ENCODE results near the gene RNASEH2C.
"Not testable (repeated sequence)": the region's sequence is repeated elsewhere in the genome, so short reads cannot be mapped to it uniquely, and the experiment has no call there.

Gene RNASEH2C

DNA sequence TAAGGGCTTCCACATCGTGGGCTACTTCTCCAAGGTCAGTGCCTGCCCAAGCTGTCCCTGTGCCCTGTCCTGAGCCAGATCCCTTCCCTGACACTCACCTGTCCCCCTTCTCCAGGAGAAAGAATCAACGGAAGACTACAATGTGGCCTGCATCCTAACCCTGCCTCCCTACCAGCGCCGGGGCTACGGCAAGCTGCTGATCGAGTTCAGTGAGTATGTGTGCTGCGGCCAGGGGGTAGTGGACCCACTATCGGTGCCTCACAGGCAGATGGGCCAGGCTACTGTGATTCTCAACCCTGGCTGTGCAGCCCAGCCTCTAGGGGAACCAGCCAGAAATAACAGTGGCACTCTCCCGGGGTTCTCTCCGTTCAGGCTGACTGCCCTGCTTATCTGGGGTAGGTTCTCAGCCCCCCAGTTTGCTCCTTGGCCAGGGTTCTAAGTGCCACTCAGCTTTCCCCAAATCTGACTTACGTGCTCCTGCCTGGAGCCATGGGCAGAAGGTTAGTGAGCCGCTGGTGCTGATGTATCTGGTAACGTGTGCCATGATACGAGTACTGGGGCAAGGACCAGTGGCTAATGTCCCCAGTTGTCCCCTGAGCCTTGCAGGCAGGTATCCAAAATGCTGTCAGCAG, 3.7 kb downstream of the RNASEH2C start:
- DNase-seq (ENCODE audit: low read depth in 2 of 2): no peak

DNA sequence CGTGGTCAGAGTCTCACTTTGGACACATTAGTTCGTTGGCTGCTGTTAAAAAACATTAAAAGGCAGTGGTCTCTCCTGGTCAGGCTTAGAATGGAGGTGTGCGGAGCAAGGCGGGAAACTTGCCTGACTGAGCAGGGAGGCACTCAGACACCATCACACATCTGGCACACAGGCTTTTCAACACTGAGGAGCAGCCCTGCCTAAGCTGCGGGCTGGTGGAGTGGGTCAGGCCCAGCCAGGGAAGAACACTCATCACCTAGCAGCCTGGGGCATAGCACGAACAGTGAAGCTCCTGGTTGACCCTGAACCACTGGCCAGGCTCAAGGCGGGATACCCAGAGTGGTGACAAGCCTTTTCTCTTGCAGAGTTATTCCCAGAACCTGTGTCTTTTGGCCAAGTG, 4.3 kb downstream of the RNASEH2C start:
- DNase-seq (ENCODE audit: low read depth in 2 of 2): no peak

GRCh38 chr11:65714433-65714832, 6.2 kb downstream of the RNASEH2C start:
- no peak for DNase-seq (ENCODE audit: low read depth in 2 of 2)

DNA sequence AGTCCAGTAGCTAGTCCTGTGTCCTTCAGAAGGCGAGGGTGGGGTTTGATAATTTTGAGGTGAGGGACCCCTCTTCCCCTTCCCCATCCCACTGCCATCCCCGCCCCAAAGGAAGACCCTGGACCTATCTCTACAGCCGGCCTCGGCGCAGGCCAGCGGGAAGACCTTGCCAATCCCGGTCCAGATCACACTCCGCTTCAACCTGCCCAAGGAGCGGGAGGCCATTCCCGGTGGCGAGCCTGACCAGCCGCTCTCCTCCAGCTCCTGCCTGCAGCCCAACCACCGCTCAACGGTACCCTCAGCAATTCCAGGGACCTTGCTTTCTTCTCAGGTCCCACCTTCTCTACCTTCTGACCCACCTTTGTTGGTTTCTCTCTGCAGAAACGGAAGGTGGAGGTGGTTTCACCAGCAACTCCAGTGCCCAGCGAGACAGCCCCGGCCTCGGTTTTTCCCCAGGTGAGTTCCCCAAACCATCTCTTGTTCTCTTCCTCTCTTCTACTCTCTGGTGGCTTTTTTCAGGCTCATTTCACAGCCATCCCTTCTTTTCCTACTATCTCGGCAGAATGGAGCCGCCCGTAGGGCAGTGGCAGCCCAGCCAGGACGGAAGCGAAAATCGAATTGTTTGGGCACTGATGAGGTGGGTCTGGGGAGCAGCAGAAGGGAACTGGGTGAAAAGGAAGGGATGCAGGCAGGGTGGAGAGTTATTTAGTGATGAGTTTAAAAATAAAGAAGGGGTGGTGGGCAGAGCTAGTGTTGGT, 7.2 kb downstream of the RNASEH2C start:
- no peak for DNase-seq (ENCODE audit: low read depth in 2 of 2)

DNA sequence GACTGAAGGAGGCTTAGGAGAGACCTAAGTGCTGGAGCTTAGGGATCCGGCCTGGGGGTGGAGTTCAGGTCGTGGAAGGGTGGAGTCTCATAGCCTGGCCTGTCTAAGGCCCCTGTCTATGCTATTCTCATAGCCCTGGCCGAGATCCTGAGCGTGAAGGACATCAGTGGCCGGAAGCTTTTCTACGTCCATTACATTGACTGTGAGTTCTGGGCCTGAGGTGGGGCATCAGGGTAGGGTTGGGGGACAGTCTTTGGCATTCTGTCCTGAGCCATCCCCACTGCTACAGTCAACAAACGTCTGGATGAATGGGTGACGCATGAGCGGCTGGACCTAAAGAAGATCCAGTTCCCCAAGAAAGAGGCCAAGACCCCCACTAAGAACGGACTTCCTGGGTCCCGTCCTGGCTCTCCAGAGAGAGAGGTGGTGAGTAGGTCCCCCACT, 7.9 kb downstream of the RNASEH2C start:
- no peak for DNase-seq (ENCODE audit: low read depth in 2 of 2)

GRCh38 chr11:65711785-65712632, 8.6 kb downstream of the RNASEH2C start, which contains the start of gene KAT5:
Gene KAT5 (plus strand): TSS chr11:65712252. CDS start chr11:65712268, 16 bp downstream.
- peak; percentile 95 to 96 for DNase-seq (ENCODE audit: low read depth in 2 of 2)

DNA sequence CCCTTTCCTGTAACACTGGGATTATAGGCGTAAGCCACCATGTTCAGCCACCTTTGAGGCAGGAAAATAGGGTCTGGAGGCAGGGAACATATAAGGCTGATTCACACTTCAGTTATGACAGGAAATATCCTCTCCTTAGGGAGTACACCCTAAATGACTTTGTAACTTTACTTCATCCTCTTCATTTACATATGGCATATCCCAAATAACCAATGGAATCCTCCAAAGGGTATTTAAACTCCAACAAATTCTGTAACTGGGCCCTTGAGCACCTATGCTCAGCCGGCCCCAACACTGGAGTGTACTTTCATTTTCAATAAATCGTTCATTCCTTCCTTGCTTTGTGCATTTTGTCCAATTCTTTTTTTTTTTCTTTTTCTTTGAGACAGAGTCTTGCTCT, 10.2 kb downstream of the RNASEH2C start:
- DNase-seq (ENCODE audit: low read depth in 2 of 2): no peak

GRCh38 chr11:65709661-65710060, 10.9 kb downstream of the RNASEH2C start:
- DNase-seq (ENCODE audit: low read depth in 2 of 2): no peak

GRCh38 chr11:65708451-65708850, 12.1 kb downstream of the RNASEH2C start:
- DNase-seq (ENCODE audit: low read depth in 2 of 2): no peak

DNA sequence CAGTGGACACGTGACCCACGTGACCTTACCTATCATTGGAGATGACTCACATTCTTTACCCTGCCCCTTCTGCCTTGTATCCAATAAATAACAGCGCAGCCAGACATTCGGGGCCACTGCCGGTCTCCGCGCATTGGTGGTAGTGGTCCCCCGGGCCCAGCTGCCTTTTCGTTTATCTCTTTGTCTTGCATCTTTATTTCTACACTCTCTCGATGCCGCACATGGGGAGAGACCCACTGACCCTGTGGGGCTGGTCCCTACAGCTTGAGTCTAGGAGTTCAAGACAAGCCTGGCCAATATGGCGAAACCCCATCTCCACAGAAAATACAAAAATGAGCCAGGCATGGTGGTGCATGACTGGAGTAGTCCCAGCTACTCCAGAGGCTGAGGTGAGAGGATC, 13.6 kb downstream of the RNASEH2C start:
- DNase-seq (ENCODE audit: low read depth in 2 of 2): not testable (repeated sequence)

DNA sequence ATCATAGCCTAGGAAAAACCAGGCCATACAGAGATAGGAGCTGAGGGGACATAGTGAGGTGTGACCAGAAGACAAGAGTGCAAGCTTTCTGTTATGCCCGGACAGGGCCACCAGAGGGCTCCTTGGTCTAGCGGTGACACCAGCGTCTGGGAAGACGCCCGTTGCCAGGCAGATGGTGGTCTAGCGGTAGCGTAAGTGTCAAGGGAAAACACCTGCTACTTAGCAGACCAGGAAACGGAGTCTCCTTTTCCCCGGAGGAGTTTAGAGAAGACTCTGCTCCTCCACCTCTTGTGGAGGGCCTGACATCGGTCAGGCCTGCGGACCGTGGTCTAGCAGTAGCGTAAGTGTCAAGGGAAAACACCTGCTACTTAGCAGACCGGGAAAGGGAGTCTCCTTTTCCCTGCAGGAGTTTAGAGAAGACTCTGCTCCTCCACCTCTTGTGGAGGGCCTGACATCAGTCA, 14.3 kb downstream of the RNASEH2C start:
- peak; percentile 61 to 67 for DNase-seq (ENCODE audit: low read depth in 2 of 2)

GRCh38 chr11:65703846-65704245, 16.8 kb downstream of the RNASEH2C start:
- DNase-seq (ENCODE audit: low read depth in 2 of 2): no peak

- no peak for DNase-seq (ENCODE audit: low read depth in 2 of 2)
Measured at GRCh38 chr11:65701686-65702085, 18.9 kb downstream of the RNASEH2C start.

GRCh38 chr11:65700399-65700798, 20.2 kb downstream of the RNASEH2C start:
- no peak for DNase-seq (ENCODE audit: low read depth in 2 of 2)

- DNase-seq (ENCODE audit: low read depth in 2 of 2): no peak
Measured at GRCh38 chr11:65699306-65699705, 21.3 kb downstream of the RNASEH2C start.

DNA sequence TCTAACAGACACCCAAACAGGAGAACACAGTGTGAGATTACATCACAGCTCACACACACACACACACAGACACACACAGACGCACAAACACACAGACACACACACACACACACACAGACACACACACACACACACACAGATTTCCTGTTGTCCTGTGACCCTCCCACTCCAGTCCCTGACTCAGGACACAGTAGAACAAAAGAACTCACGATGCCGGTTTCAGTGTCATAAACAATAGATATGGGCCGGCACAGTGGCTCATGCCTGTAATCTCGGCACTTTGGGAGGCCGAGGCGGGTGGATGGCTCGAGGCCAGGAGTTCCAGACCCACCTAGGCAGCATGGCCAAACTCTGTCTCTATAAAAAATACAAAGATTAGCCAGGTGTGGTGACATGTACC, 22.4 kb downstream of the RNASEH2C start:
- DNase-seq (ENCODE audit: low read depth in 2 of 2): no peak

DNA sequence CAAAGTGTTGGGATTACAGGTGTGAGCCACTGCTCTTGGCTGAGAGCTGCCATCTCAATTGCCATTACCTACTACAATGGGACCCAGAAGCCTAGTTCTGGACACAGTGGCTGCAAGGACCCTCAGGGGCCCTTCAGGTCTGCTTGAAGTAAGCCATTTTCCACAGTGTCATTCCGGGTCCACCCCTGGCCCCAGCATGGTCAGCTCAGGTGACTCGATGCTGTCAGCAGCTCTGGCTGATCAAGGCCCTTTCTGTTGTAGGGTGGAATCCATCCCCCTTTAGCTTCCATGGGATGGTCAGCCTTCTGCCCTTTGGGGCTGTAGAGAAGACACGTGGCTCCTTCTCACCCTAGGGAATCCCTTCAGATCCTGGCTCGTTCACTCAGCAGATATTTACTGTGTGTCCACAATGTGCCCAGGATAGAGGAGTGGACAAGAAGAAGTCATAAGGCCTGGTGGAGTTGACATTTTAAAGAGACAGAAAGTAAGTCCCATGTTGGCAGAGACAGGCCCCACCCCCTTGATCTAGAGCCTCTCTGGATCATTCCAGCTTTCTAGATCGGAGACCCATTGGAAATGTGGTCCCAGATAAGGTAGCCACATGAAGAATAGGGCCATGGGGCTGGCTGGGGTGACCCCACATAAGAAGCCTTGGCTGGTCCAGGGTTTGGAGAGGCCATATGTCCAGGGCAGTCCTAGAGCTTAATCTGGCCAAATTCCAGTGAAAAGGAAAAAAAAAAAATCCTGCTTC, 23.6 kb downstream of the RNASEH2C start:
- DNase-seq (ENCODE audit: low read depth in 2 of 2): no peak

GRCh38 chr11:65695459-65696241, 24.9 kb downstream of the RNASEH2C start:
- no peak for DNase-seq (ENCODE audit: low read depth in 2 of 2)

- no peak for DNase-seq (ENCODE audit: low read depth in 2 of 2)
Measured at GRCh38 chr11:65692367-65692766, 28.2 kb downstream of the RNASEH2C start.

DNA sequence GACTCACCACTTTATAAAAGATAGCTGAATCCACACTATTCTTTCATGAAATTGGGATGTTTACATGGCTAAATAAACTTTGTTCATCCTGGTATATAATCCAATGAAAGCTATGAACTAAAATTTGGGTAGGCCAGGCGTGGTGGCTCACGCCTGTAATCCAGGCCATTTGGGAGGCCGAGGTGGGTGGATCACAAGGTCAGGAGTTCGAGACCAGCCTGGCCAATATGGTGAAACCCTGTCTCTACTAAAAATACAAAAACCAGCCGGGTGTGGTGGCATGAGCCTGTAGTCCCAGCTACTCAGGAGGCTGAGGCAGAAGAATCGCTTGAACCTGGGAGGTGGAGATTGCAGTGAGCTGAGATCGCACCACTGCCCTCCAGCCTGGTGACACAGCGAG, 28.8 kb downstream of the RNASEH2C start:
- DNase-seq (ENCODE audit: low read depth in 2 of 2): not testable (repeated sequence)

GRCh38 chr11:65685981-65686380, 34.6 kb downstream of the RNASEH2C start:
- no peak for DNase-seq (ENCODE audit: low read depth in 2 of 2)
